GM21825 (cell line): ENCODE data around the gene ATP1A2.
"Not testable (repeated sequence)": the region's sequence is repeated elsewhere in the genome, so short reads cannot be mapped to it uniquely, and the experiment has no call there.

Experiments
- ATAC-seq: cut with Tn5 transposase; IDR thresholded peaks from one replicate; pipeline ENCODE4 v1.9.1; 2021; ENCODE audit warnings: mild to moderate bottlenecking, moderate library complexity; ENCODE audit not compliant: unreplicated experiment

Gene ATP1A2

GRCh38 chr1:160122978-160123495, 7.5 kb downstream of the ATP1A2 start:
- ATAC-seq = no peak

- no peak for ATAC-seq
These were observed 8.2 kb downstream of the ATP1A2 start for GRCh38 chr1:160123726-160124125.

- ATAC-seq = no peak
These were observed 9.3 kb downstream of the ATP1A2 start for GRCh38 chr1:160124705-160125478.

GRCh38 chr1:160125746-160126145, 10.2 kb downstream of the ATP1A2 start:
- no peak for ATAC-seq

GRCh38 chr1:160126342-160126741, 10.8 kb downstream of the ATP1A2 start:
- not testable (repeated sequence) for ATAC-seq

GRCh38 chr1:160127381-160127780, 11.8 kb downstream of the ATP1A2 start:
- no peak for ATAC-seq

GRCh38 chr1:160127865-160128523, 12.4 kb downstream of the ATP1A2 start:
- no peak for ATAC-seq

- ATAC-seq = no peak
These were observed 13.1 kb downstream of the ATP1A2 start for GRCh38 chr1:160128636-160129035.

- ATAC-seq = no peak
These were observed 13.5 kb downstream of the ATP1A2 start for GRCh38 chr1:160129046-160129445.

GRCh38 chr1:160129558-160129957, 14.0 kb downstream of the ATP1A2 start:
- ATAC-seq = no peak

- no peak for ATAC-seq
These were observed 14.4 kb downstream of the ATP1A2 start for GRCh38 chr1:160129966-160130365.

GRCh38 chr1:160130486-160130885, 14.9 kb downstream of the ATP1A2 start:
- no peak for ATAC-seq

GRCh38 chr1:160130939-160131338, 15.4 kb downstream of the ATP1A2 start:
- no peak for ATAC-seq

GRCh38 chr1:160131803-160132565, 16.4 kb downstream of the ATP1A2 start:
- no peak for ATAC-seq

GRCh38 chr1:160133990-160134770, 18.6 kb downstream of the ATP1A2 start:
- no peak for ATAC-seq

- no peak for ATAC-seq
These were observed 19.4 kb downstream of the ATP1A2 start for GRCh38 chr1:160134791-160135572.

- no peak for ATAC-seq
These were observed 20.8 kb downstream of the ATP1A2 start for GRCh38 chr1:160136121-160136925.

- no peak for ATAC-seq
These were observed 21.3 kb downstream of the ATP1A2 start for GRCh38 chr1:160136926-160137200.

- no peak for ATAC-seq
These were observed 21.8 kb downstream of the ATP1A2 start for GRCh38 chr1:160137216-160137862.
